HuH-7 (cell line): ENCODE data around the gene RPP14.
A peak's percentile ranks its signal among the peaks of the same experiment; 100 is the strongest.
"Not testable (repeated sequence)": the region's sequence is repeated elsewhere in the genome, so short reads cannot be mapped to it uniquely, and the experiment has no call there.

Experiments used
- DNase-seq: peaks from one replicate; pipeline ENCODE4 v3.0.0; 2011; ENCODE audit warnings: low spot score

Gene RPP14

DNA sequence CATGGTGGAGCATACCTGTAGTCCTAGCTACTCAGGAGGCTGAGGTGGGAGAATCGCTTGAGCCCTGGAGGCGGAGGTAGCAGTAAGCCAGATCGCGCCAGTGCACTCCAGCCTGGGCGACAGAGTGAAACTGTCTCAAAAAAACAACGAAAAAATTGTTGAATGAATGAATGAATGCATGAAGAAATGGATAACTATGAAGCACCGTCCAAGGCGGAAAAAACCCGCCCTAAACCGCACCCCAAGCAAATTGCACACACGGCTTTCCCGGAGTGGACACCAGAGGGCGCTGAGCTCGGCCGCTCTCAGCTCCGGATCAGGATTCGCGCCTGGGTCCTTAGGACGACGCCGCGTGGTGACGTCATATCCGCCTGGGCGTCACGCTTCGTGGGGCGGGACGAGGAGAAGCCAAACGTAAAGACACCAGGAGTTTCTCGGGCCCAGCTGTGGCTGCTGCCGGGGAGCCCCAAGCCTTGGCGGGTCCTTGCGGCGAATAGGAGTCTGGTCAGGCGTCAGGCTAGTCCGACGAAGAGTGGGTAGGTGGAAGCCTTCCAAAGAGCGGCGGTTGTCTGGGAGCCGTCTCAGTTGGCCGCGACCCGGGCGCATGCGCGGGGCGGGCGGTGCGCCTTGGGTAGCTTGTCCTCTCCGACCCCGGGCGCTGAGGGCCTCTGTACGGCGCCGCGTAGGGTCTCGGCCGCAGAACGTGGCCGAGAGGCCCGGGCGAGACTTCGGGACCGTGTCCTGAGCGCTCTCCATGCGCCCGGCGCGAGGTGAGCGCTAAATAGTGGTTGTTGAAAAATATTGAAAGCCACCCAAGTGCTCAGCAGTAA lies at the start of gene RPP14, which contains the start of gene HTD2:
TSS of gene RPP14 (plus strand) at position 364 of the 830 bp plus-strand sequence. CDS start 4,085 bp downstream, outside the sequence.
TSS of gene HTD2 (plus strand) at position 639 of the 830 bp plus-strand sequence. CDS start 11,094 bp downstream, outside the sequence.
- DNase-seq: peak; percentile 72

DNA sequence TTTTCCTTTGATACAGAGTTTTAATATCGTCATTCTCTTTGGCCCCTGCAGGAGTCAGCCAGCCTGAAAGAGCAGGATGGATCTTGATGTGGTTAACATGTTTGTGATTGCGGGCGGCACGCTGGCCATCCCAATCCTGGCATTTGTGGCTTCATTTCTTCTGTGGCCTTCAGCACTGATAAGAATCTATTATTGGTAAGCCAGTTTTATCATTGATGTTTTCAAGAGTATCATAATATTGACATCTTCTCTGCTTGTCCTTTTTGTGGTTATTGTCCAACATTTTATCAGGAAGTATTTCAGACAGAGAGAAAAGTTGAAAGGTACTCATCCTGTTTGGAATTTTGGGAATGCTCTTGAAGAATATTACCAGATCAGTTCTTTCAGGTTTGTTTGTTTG lies 49.5 kb upstream of the RPP14 start:
- no peak for DNase-seq

DNA sequence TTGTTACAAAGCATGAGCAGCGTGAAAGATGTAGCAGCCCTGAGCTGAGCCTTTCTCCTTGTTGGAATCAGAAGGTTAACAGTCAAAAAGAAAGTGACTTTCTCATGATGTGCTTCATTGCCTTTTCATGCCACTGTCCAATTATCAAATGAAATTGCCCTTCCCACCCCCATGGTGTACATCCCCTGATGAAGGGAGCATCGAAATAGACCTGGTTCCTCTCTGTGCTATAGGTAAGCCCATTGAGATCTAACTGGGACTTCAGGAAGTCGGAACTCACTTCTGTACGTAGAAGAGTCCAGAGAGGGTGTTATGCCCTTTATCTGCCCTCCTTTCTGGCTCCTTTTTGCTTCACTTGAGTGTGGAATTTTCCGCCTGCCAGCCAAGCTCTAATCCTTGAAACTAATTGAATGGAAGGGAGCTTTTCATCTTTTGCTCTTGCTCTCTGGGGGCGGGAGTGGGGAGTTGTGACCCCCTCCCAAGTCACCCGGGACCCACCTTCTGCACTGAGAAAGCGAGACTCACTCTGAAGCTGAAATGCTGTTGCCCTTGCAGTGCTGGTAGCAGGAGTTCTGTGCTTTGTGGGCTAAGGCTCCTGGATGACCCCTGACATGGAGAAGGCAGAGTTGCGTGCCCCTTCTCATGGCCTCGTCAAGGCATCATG lies 47.5 kb upstream of the RPP14 start:
- DNase-seq: no peak

DNA sequence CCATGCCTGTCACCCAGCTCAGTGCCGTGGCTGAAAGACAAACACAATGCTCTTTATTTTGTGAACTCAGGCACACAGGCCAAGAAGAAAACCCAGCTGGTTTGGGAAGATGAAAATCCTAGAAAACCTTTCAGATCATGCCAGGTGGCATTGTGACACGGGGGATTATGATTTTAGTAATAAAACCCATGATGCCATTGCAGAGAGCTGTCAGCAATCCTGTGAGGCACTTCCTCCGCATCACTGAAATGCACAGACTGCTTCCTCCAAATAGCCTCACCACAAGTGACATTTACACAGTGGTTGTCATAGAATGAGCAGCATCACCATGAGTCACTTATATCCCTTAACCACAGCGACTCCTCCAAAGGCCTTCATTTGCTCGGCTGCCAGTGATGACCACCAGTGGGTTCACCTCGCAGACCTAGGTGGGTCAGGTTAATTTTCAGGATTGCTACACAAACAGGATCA lies 45.7 kb upstream of the RPP14 start:
- DNase-seq: no peak

DNA sequence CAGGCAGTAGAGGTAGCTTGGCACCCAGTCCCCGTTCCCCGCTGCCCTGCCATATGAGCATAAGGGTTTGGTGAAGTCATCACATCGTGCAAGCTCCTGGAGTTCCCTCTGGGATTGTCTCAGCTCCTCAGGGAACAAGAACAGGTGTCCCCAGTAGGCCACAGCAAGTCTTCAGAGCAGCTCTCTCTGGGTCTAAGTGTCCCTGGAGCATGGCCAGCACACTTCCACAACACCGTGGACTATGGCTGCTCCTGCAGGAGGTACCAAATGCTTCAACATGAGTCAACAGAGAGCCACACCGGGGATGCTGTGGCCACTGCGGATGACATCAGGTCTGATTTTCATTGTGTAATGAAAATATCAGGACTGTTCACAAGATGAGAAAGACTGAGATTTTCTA lies 45.3 kb upstream of the RPP14 start:
- no peak for DNase-seq

DNA sequence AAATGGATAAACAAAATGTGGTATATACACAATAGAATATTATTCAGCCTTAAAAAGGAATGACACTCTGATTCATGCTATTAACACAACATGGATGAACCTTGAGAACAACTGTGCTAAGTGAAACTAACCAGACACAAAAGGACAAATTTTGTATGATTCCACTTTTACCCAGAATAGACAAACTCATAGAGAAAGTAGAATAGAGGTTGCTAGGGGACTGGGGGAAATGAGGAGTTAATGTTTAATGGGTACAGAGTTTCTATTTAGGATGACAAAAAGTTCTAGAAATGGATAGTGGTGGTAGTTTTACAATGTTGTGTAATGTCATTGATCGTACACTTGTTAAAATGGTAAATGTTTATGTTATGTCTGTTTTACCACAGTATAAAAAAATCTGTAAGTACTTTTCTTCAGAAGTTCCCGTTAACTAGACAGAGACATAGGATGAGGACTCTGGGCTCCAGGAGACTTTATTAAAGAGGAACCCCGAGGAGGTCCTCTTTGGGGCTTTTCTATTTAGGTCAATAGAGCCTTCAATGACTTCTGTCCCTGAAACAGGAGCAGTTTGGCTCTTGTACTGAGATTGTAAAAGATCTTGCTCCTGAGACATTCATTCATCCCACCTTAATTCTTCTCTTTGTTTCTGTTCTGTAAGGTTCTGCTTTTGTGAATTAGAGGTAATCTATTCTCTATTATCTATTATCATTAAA lies 43.9 kb upstream of the RPP14 start:
- DNase-seq: no peak

DNA sequence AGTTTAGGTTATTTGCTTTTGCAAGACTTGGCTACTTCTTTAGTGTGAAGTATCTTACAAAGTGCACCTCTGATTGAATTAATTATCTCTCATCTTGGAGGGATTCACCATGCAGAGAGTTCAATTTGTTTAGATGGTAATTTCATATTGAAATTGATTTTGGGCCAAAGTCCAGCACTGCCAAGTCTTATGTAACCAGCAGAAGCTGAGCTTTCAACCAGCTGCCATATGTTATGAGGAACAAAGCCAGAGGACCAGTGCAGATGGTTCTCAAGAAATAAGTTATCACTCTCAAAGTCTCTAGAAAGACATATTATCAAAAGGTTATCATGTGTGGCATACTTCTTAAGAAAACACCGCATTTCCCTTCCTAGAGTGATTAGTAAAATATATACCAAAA lies 39.5 kb upstream of the RPP14 start:
- no peak for DNase-seq

DNA sequence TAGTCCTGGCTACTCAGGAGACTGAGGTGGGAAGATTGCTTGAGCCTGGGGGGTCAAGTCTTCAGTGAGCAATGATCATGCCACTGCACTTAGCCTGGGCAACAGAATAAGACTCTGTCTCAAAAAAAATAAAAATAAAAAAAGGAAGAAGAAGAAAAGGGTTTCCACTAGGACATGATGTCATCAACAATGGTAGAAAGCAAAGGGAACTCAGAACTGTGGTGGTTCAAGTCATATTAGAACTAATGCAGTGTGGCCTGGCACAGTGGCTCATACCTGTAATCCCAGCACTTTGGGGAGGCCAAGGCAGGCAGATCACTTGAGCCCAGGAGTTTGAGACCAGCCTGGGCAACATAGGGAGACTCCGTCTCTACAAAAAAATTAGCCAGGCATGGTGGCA lies 38.5 kb upstream of the RPP14 start:
- DNase-seq: not testable (repeated sequence)

DNA sequence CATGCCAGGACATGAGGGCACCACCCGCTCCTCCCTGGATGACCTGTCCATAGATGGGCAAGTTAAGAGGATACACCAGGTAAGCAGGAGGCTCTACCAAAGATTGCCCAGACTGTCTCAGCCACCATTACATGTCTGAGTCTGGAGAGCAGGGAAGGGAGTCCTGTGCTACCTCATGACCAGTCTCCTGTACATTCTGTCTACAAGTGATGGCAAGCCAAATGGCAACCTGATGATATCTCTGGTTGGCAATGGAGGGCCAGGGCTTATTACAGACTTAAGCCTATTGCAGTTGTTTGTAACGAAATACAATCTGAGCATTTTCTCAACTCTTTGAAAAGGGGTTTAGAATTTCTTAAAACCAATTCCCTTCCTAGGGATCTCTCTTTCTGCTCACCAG lies 36.7 kb upstream of the RPP14 start:
- DNase-seq: no peak

DNA sequence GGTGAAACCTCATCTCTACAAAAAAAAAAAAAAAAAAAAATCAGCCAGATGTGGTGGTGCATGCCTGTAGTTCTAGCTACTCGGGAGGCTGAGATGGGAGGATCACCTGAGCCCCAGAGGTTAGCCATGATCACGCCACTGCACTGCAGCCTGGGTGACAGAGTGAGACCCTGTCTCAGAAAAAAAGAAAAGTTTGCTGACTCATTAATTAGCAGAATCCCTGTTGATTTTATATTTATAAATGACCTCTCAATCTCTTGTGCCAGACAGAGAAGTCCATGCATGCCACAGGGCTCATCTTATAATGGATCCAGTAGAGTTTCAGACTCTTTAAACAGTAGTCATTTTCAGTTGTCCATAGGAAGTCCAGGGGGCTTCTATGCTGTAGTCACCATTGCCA lies 35.6 kb upstream of the RPP14 start:
- no peak for DNase-seq

DNA sequence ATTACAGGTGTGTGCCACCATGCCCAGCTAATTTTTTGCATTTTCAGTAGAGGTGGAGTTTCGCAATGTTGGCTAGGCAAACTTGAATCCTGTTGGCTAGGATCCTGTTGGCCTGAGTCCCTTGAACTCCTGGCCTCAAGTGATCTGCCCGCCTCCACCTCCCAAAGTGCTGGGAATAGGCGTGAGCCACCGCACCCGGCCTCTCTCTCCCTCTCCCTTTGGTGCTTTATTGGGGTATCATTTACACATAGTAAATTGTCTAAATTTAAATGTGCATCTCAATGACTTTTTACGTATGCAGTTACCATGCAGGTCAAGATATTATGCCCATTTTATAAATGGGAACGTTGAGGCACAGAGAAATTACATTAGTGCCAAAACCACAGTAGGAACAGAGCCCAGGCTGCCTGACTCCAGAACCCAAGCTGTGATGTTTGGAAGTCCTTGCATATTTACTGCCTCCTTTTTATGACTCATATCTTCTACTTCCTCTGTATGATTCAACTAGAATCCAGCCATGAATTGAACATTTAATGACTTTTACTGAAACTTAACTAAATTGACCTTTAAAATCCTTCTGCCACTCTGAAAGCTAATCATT lies 34.0 kb upstream of the RPP14 start:
- no peak for DNase-seq

DNA sequence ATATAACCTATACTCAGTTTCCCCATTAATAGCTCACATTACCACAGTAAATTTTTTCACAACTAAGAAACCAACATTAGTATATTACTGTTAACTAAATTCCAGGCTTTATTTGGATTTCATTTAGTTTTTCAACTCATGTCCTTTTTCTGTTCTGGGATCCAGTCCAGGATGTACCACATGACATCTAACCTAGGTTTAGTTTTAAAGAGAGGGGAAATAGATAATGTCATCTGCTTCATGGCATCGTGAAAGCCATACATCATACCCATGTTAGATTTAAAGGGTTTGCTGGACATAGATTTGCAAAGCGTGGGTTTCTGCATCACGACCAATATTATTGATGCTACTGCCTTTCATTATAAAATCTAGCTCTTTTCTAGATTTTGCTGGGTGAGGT lies 33.2 kb upstream of the RPP14 start:
- DNase-seq: no peak

DNA sequence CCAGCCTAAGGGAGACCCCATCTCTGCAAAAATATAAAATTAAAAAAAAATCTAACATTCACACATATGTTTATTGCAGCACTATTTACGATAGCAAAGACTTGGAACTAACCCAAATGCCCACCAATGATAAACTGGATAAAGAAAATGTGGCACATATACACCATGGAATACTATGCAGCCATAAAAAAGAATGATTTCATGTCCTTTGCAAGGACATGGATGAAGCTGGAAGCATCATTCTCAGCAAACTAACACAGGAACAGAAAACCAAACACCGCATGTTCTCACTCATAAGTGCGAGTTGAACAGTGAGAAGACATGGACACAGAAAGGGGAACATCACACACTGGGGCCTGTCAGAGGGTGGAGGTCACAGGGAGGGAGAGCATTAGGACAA lies 32.7 kb upstream of the RPP14 start:
- not testable (repeated sequence) for DNase-seq

DNA sequence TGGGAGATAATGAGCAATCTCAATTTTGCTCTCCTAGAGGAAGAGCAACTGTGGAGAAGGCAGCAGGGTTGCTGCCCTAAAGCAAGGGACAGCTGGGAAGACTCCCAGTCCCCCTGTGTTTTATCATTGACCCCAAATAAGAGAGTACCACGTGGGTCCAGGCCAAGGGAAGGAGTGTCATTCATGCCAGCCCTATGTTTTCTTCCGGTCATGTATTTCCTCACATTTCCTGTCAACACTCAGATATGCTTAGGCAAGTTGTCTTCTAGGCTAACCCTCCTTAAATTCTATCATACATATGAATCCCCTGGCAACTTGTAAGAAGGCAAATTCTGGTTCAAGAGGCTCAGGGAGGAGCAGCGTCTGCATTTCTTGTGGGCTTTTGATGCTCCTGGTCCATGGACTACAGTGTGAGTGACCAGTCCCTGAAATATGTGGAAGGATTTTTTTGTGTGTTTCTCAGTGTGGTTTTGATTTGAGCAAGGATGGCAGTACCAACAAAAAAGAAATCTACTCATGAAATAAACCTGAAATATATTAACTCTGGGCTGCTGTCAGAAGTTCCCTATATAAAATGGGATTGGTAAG lies 31.9 kb upstream of the RPP14 start:
- no peak for DNase-seq

DNA sequence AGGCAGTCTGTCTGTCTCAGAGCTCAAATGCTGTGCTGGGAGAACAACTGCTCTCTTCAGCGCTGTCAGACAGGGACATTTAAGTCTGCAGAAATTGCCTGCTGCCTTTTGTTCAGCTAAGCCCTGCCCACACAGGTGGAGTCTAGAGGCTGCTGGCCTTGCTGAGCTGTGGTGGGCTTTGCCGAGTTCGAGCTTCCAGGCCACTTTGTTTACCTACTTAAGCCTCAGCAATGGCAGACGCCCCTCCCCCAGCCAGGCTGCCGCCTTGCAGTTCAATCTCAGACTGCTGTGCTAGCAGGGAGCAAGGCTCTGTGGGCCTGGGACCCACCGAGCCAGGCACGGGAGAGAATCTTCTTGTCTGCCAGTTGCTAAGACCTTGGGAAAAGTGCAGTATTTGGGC lies 25.0 kb upstream of the RPP14 start:
- DNase-seq: no peak

DNA sequence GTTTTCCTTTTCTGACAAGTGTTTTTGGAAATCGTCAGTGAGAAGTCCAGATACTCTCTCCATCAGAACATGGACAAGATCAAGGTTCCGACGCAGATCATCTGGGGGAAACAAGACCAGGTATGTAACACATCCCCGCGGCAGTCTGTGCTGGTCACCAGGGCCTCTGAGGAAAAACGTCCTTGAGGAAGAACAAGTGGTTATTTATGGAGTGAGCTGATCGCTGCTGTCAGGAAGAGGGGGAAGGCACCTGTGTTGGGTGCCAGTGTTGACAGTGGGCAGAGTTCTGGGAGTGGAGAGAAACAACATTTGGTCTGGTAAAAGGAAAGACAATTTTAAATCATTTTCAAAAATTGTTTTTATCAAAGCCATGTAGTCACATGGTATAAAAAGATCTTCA lies 20.7 kb upstream of the RPP14 start:
- DNase-seq: no peak

DNA sequence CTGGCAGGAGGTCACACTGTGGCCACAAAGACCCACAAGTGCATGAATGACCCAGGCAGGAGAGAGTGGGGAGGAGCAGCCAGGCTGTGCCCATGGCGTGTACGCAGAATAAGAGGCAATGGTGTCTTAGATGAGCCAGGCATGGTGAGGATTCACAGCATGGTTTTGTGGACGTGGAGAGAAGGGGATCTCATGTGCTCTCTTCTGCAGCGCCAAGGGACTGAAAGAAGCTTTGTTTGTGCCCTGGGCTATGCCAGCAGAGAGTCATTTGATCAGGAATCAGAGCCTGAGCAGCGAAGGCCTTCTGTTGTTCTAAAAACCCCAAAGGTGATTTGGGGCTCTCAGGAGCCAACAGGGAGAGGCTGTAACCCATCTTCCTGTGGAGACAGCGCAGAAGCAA lies 18.7 kb upstream of the RPP14 start:
- DNase-seq: no peak

DNA sequence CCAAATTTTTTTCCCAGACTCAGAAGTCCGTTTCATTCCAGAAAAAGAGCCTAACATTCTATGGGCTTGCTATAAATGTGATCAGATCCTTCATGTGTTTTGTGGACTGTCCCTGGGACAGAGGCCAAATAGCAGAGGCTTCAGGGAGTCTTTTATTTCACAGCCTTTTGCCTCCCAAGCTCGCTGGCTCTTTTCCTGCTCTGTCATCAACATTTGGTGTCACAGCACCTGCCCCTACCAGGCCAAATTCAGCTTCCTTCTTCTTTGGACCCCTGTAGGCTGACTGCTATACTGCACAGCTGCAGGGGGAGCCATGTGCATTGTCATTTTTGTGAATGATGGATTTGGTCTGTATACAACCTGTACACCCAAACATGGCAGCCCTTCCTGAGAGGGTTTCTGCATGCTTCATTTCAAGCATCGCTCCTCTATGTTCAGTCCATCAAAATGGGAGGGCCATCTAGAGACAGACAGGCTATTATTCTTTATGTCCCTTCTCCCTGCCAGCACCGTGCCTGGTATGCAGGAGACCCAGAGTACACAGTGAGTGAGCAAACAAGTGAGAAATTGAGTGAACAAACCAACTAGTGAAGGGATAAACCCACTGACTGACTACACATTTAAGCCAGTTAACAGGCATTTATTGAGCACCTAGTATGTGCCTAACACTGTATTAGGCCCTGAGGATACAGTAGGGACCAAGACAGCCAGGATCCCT lies 17.9 kb upstream of the RPP14 start:
- DNase-seq: no peak

DNA sequence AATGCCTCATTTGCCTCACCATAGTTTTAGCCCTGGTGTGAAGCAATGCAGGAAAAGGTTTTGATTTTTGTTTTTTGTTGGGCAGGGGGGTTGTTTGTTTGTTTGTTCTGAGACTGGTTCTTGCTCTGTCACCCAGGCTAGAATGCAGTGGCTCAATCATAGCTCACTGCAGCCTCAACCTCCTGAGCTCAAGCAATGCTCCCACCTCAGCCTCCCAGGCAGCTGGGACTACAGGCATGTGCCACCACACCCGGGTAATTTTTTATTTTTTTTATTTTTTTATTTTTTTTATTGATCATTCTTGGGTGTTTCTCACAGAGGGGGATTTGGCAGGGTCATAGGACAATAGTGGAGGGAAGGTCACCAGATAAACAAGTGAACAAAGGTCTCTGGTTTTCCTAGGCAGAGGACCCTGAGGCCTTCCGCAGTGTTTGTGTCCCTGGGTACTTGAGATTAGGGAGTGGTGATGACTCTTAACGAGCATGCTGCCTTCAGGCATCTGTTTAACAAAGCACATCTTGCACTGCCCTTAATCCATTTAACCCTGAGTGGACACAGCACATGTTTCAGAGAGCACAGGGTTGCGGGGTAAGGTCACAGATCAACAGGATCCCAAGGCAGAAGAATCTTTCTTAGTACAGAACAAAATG lies 17.0 kb upstream of the RPP14 start:
- DNase-seq: not testable (repeated sequence)

DNA sequence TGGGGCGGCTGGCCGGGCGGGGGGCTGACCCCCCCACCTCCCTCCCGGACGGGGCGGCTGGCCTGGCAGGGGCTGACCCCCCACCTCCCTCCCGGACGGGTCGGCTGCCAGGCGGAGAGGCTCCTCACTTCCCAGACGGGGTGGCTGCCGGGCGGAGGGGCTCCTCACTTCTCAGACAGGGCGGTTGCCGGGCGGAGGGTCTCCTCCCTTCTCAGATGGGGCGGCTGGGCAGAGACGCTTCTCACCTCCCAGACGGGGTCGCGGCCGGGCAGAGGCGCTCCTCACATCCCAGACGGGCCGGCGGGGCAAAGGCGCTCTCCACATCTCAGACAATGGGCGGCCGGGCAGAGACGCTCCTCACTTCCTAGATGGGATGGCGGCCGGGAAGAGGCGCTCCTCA lies 15.6 kb upstream of the RPP14 start:
- DNase-seq: not testable (repeated sequence)
